ENCODE results near the gene ACER3.

DNA sequence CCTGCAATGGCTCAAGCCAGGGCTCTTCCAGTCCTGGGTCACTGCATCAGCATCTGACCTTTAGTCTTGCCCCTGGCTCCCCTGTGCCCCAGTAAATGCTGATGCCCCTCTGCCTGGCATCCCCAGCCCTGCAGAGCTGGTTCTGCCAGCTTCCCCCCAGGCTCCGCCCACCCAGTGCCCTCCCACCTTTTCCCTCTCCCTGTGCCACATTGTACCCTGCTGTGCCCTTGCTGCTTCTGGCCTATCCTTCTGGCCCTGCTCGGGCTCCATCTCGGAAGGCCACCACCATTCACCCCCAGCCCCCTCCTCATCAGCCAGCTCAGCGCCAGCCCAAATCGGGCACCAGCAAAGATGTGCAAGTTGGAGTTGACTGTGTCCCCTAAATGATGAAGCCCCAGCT is 213.5 kb downstream of the ACER3 start:
- TF ChIP-seq, protein P1, sequence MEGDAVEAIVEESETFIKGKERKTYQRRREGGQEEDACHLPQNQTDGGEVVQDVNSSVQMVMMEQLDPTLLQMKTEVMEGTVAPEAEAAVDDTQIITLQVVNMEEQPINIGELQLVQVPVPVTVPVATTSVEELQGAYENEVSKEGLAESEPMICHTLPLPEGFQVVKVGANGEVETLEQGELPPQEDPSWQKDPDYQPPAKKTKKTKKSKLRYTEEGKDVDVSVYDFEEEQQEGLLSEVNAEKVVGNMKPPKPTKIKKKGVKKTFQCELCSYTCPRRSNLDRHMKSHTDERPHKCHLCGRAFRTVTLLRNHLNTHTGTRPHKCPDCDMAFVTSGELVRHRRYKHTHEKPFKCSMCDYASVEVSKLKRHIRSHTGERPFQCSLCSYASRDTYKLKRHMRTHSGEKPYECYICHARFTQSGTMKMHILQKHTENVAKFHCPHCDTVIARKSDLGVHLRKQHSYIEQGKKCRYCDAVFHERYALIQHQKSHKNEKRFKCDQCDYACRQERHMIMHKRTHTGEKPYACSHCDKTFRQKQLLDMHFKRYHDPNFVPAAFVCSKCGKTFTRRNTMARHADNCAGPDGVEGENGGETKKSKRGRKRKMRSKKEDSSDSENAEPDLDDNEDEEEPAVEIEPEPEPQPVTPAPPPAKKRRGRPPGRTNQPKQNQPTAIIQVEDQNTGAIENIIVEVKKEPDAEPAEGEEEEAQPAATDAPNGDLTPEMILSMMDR (IDR thresholded peaks at IDR 0.05) = no peak
- TF ChIP-seq, protein P2, sequence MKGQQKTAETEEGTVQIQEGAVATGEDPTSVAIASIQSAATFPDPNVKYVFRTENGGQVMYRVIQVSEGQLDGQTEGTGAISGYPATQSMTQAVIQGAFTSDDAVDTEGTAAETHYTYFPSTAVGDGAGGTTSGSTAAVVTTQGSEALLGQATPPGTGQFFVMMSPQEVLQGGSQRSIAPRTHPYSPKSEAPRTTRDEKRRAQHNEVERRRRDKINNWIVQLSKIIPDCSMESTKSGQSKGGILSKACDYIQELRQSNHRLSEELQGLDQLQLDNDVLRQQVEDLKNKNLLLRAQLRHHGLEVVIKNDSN (CRISPR knock-in tag; IDR thresholded peaks at IDR 0.05) = no peak
- TF ChIP-seq, protein P3, sequence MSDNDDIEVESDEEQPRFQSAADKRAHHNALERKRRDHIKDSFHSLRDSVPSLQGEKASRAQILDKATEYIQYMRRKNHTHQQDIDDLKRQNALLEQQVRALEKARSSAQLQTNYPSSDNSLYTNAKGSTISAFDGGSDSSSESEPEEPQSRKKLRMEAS (CRISPR knock-in tag; IDR thresholded peaks at IDR 0.05) = no peak
- TF ChIP-seq, protein P4, sequence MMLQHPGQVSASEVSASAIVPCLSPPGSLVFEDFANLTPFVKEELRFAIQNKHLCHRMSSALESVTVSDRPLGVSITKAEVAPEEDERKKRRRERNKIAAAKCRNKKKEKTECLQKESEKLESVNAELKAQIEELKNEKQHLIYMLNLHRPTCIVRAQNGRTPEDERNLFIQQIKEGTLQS (CRISPR knock-in tag; conservative IDR thresholded peaks at IDR 0.05) = no peak
- TF ChIP-seq, protein P5, sequence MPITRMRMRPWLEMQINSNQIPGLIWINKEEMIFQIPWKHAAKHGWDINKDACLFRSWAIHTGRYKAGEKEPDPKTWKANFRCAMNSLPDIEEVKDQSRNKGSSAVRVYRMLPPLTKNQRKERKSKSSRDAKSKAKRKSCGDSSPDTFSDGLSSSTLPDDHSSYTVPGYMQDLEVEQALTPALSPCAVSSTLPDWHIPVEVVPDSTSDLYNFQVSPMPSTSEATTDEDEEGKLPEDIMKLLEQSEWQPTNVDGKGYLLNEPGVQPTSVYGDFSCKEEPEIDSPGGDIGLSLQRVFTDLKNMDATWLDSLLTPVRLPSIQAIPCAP (CRISPR knock-in tag; IDR thresholded peaks at IDR 0.05) = no peak
- TF ChIP-seq, protein P6, sequence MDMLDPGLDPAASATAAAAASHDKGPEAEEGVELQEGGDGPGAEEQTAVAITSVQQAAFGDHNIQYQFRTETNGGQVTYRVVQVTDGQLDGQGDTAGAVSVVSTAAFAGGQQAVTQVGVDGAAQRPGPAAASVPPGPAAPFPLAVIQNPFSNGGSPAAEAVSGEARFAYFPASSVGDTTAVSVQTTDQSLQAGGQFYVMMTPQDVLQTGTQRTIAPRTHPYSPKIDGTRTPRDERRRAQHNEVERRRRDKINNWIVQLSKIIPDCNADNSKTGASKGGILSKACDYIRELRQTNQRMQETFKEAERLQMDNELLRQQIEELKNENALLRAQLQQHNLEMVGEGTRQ (CRISPR knock-in tag; IDR thresholded peaks at IDR 0.05) = no peak
- no peak for TF ChIP-seq RELA (CRISPR knock-in tag; IDR thresholded peaks at IDR 0.05; ENCODE audit: borderline replicate concordance)
- TF ChIP-seq, protein P7, sequence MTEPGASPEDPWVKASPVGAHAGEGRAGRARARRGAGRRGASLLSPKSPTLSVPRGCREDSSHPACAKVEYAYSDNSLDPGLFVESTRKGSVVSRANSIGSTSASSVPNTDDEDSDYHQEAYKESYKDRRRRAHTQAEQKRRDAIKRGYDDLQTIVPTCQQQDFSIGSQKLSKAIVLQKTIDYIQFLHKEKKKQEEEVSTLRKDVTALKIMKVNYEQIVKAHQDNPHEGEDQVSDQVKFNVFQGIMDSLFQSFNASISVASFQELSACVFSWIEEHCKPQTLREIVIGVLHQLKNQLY (CRISPR knock-in tag; IDR thresholded peaks at IDR 0.05) = no peak

Measured in WTC11 (cell line).